Progenitor cell of endocrine pancreas (in vitro differentiated cells): ENCODE data around the gene KRTAP12-4. TPM values are rescaled to one million over a fixed set of nuclear protein-coding genes. Genes with fewer than 3 reads are reported as not detected.

Source experiments
- DNase-seq: peaks from one replicate; pipeline ENCODE4 v3.0.0; 2021; ENCODE audit warnings: low spot score; ENCODE audit not compliant: unreplicated experiment
- H3K27ac Mint-ChIP-seq: 2 replicates; pipeline ENCODE4 v1.8.0; 2021; ENCODE audit warnings: mild to moderate bottlenecking, moderate library complexity, mixed read lengths
- H3K27me3 Mint-ChIP-seq: 2 replicates; pipeline ENCODE4 v1.8.0; 2021; ENCODE audit warnings: mixed read lengths
- H3K36me3 Mint-ChIP-seq: 2 replicates; pipeline ENCODE4 v1.8.0; 2022; ENCODE audit warnings: mixed read lengths; ENCODE audit not compliant: insufficient read depth
- H3K4me1 Mint-ChIP-seq: 2 replicates; pipeline ENCODE4 v1.8.0; 2021; ENCODE audit warnings: low read depth, mixed read lengths
- H3K4me3 Mint-ChIP-seq: 2 replicates; pipeline ENCODE4 v1.8.0; 2021; ENCODE audit warnings: low read depth, mild to moderate bottlenecking, moderate library complexity, mixed read lengths
- H3K9me3 Mint-ChIP-seq: 2 replicates; pipeline ENCODE4 v1.8.0; 2021; ENCODE audit warnings: low read depth, mixed read lengths
- CTCF ChIP-seq: fragments of 200-600 bp; sonication (generic); IDR thresholded peaks from one replicate; pipeline ENCODE4 v1.5.0; 2021; ENCODE audit warnings: antibody characterized with exemption, mild to moderate bottlenecking; ENCODE audit not compliant: unreplicated experiment
- total RNA-seq: library from RNA; stranded (reverse); gene quantifications from 2 replicates; pipeline ENCODE4 v1.2.1, GENCODE V29; 2021

The KRTAP12-4 gene
- total RNA-seq, 1 donor from 2014 or later, result not detected

DNA sequence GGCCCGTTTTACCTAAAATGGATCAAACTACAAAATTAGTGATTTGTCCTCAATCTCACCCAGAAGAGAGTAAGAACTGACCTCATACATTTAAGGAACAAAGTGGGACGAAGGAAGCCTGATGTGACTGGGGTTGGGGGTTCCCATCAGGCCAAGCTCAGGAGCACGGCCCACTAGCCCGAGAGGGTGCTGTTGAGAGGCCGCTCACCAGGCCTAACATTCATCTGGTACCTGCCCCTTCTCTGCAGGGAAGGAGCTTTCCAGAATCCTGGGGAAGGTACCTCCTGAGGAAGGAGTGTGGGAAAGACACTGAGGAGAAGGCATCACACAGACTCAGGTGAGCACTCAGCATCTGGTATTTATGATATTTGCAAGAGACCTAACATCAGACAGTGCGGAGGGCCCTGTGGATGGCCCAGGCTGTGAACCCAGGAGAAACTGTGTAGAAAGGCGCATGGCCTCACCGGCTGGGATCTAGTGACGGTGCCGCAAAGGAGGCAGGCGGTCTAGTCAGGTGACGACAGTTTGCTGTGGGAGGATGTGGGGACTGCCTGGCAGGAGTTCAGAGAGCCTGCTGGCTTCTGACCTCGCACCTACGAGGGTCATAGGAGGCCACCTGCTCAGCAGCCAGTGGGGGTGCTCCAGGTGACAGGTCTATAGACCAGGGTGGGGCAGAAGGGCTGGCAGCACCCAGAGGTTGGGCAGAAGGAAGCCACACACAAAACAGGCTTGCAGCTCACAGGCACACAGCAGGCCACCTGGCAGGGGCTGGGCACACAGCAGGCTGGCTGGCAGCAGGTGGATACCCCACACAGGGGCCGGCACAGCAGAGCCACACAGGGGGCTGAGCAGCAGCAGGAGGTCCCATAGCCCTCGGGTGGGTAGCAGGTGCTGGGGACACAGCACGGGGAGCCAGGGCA, 543 bp downstream of the KRTAP12-4 start:
- Mint-ChIP-seq H3K27me3 (peaks cover 5% of the 10 kb centered on the region), H3K9me3 (peaks cover 11% of the 10 kb centered on the region), H3K27ac (no peak overlapping the region), H3K4me3 (no peak overlapping the region), H3K36me3 (no peaks in the 10 kb centered on the region), H3K4me1 (no peaks in the 10 kb centered on the region)
- no peak for TF ChIP-seq CTCF
- no peak for DNase-seq

DNA sequence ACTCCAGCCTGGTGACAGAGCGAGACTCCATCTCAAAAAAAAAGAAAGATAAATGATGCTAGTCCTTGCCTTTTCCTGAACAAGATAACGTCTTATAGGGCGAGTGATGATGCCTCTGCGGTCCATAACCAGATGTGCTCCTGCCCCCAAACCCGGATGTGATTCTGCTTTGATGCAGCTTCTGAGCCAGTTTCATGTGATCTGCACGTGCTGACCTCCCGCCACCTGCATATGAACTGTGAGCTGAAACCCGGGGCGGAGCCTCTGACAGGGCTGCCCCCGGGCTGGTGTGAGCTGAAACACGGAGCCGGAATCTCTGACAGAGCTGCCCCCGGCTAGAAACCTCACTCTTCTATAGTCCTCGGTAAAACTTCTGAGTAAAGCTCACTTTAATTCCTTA, 1.3 kb downstream of the KRTAP12-4 start:
- peaks cover 5% of the 10 kb centered on the region for H3K27me3 Mint-ChIP-seq
- H3K4me1 Mint-ChIP-seq, result no peaks in the 10 kb centered on the region
- no peak overlapping the region for H3K27ac Mint-ChIP-seq
- H3K36me3 Mint-ChIP-seq, result no peaks in the 10 kb centered on the region
- DNase-seq, result no peak
- peaks cover 11% of the 10 kb centered on the region for H3K9me3 Mint-ChIP-seq
- no peak overlapping the region for H3K4me3 Mint-ChIP-seq
- TF ChIP-seq CTCF, result no peak

GRCh38 chr21:44650973-44651675, 3.3 kb downstream of the KRTAP12-4 start:
- DNase-seq, result no peak
- Mint-ChIP-seq H3K9me3 (peaks cover under 1% of the 10 kb centered on the region), H3K27me3 (peaks cover 6% of the 10 kb centered on the region), H3K36me3 (no peaks in the 10 kb centered on the region), H3K27ac (no peak overlapping the region), H3K4me3 (no peak overlapping the region), H3K4me1 (no peaks in the 10 kb centered on the region)
- no peak for TF ChIP-seq CTCF

DNA sequence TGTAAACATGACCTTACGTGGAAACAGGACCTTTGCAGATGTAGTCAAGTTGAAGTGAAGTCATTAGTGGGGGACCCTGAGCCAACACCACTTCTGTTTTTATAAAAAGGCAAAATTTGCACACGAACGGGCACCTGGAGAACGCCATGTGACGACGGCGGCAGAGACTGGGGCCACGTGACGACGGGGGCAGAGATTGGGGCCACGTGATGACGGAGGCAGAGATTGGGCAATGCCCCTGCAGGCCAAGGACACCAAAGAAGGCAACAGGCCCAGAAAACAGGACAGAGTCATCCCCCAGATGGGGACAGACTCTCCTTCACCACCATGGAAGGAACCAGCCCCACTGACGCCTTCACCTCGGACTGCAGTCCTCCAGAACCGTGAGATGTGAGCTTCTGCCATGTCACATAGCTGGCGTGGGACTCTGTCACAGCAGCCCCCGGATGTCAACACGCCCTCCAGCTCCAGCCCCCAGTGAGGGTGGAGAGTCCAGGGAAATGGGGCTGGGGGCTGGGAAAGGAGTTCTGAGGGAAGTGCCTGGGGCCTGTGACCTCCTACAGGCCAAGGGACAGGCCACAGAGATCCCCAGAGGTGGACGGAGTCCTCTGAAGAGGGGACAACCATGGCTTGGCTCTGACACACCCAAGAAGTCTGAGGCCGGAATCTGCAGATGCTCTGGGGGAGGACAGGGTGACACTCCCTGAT, 4.0 kb downstream of the KRTAP12-4 start:
- Mint-ChIP-seq H3K36me3 (no peaks in the 10 kb centered on the region), H3K27ac (no peak overlapping the region), H3K4me1 (no peaks in the 10 kb centered on the region), H3K9me3 (no peaks in the 10 kb centered on the region), H3K27me3 (peaks cover 6% of the 10 kb centered on the region), H3K4me3 (no peak overlapping the region)
- DNase-seq, result no peak
- TF ChIP-seq CTCF, result no peak

GRCh38 chr21:44649521-44650100, 4.8 kb downstream of the KRTAP12-4 start:
- Mint-ChIP-seq H3K27me3 (peaks cover 6% of the 10 kb centered on the region), H3K4me3 (no peak overlapping the region), H3K27ac (no peak overlapping the region), H3K9me3 (peaks cover 5% of the 10 kb centered on the region), H3K36me3 (peaks cover 3% of the 10 kb centered on the region), H3K4me1 (no peaks in the 10 kb centered on the region)
- TF ChIP-seq CTCF, result no peak
- DNase-seq, result no peak
